ENCODE results near the gene CAMKMT. TPM values are rescaled to one million over a fixed set of nuclear protein-coding genes. Genes with fewer than 3 reads are reported as not detected.

Gene CAMKMT
- total RNA-seq, 2 experiments from 2014 or later, result 11.3 to 12.0 TPM

GRCh38 chr2:44663471-44664073 lies 301.8 kb downstream of the CAMKMT start:
- POLR2A ChIA-PET, result no interaction called here
- CTCF ChIA-PET, result no interaction called here

- CTCF ChIA-PET, result interaction anchor here (0.6 kb wide), 1 partner anchor 47 kb away, joined by 5 read pairs; no protein-coding TSS in a partner anchor
- POLR2A ChIA-PET, result no interaction called here
Measured at GRCh38 chr2:44668336-44668735, 306.6 kb downstream of the CAMKMT start.

GRCh38 chr2:44671276-44671675 lies 309.5 kb downstream of the CAMKMT start:
- POLR2A ChIA-PET, result no interaction called here
- CTCF ChIA-PET, result no interaction called here

- ChIA-PET POLR2A (no interaction called here), CTCF (no interaction called here)
Measured at GRCh38 chr2:44671916-44672315, 310.2 kb downstream of the CAMKMT start.

GRCh38 chr2:44672431-44672830 lies 310.7 kb downstream of the CAMKMT start:
- POLR2A ChIA-PET, result no interaction called here

GRCh38 chr2:44674473-44675284 lies 312.9 kb downstream of the CAMKMT start:
- CTCF ChIA-PET, result no interaction called here
- POLR2A ChIA-PET, result no interaction called here

More at GRCh38 chr2:44672431-44672830, 310.7 kb downstream of the CAMKMT start:
- CTCF ChIA-PET, result no interaction called here

GRCh38 chr2:44676379-44676778 lies 314.6 kb downstream of the CAMKMT start:
- ChIA-PET CTCF (no interaction called here), POLR2A (no interaction called here)

GRCh38 chr2:44679584-44679983 lies 317.8 kb downstream of the CAMKMT start:
- CTCF ChIA-PET, result no interaction called here
- POLR2A ChIA-PET, result no interaction called here

GRCh38 chr2:44679990-44680389 lies 318.2 kb downstream of the CAMKMT start:
- POLR2A ChIA-PET, result no interaction called here
- CTCF ChIA-PET, result no interaction called here

- POLR2A ChIA-PET, result no interaction called here
- CTCF ChIA-PET, result no interaction called here
Measured at GRCh38 chr2:44680424-44680971, 318.8 kb downstream of the CAMKMT start.

- ChIA-PET POLR2A (no interaction called here), CTCF (no interaction called here)
Measured at GRCh38 chr2:44680983-44681531, 319.3 kb downstream of the CAMKMT start.

GRCh38 chr2:44682459-44682858 lies 320.7 kb downstream of the CAMKMT start:
- ChIA-PET POLR2A (no interaction called here), CTCF (no interaction called here)

GRCh38 chr2:44684559-44684958 lies 322.8 kb downstream of the CAMKMT start:
- ChIA-PET CTCF (no interaction called here), POLR2A (no interaction called here)

GRCh38 chr2:44686561-44686960 lies 324.8 kb downstream of the CAMKMT start:
- ChIA-PET CTCF (interaction anchor here (1.2 kb wide), 1 partner anchor 207 kb away, joined by 3 read pairs; no protein-coding TSS in a partner anchor), POLR2A (no interaction called here)

- CTCF ChIA-PET, result no interaction called here
- POLR2A ChIA-PET, result no interaction called here
Measured at GRCh38 chr2:44687686-44688455, 326.1 kb downstream of the CAMKMT start.

- ChIA-PET CTCF (no interaction called here), POLR2A (no interaction called here)
Measured at GRCh38 chr2:44688456-44689124, 326.8 kb downstream of the CAMKMT start.

- ChIA-PET POLR2A (no interaction called here), CTCF (no interaction called here)
Measured at GRCh38 chr2:44689516-44689915, 327.8 kb downstream of the CAMKMT start.

- ChIA-PET POLR2A (no interaction called here), CTCF (interaction anchor here (1.8 kb wide), 1 partner anchor 212 kb away, joined by 4 read pairs; no protein-coding TSS in a partner anchor)
Measured at GRCh38 chr2:44691174-44691785, 329.5 kb downstream of the CAMKMT start.

GRCh38 chr2:44692821-44693220 lies 331.1 kb downstream of the CAMKMT start:
- ChIA-PET CTCF (no interaction called here), POLR2A (no interaction called here)

Data from activated CD8-positive, alpha-beta memory T cell treated with anti-CD3 and anti-CD28 coated beads for 36 hours (primary cell).